Stimulated activated CD4-positive, alpha-beta T cell treated with anti-CD3 and anti-CD28 coated beads, Interleukin-12 subunit alpha, Interleukin-12 subunit beta, amount 100 ng/mL, for 48 hours (primary cell): ENCODE data around the gene QSER1.
"Not testable (repeated sequence)": the region's sequence is repeated elsewhere in the genome, so short reads cannot be mapped to it uniquely, and the experiment has no call there.

ENCODE experiments used
- DNase-seq, 3 donors: peaks; one replicate each; pipeline ENCODE4 v3.0.0-alpha.2; 2020; ENCODE audit warnings: low read depth in 2 of 3, low spot score in 1 of 3

The QSER1 gene

DNA sequence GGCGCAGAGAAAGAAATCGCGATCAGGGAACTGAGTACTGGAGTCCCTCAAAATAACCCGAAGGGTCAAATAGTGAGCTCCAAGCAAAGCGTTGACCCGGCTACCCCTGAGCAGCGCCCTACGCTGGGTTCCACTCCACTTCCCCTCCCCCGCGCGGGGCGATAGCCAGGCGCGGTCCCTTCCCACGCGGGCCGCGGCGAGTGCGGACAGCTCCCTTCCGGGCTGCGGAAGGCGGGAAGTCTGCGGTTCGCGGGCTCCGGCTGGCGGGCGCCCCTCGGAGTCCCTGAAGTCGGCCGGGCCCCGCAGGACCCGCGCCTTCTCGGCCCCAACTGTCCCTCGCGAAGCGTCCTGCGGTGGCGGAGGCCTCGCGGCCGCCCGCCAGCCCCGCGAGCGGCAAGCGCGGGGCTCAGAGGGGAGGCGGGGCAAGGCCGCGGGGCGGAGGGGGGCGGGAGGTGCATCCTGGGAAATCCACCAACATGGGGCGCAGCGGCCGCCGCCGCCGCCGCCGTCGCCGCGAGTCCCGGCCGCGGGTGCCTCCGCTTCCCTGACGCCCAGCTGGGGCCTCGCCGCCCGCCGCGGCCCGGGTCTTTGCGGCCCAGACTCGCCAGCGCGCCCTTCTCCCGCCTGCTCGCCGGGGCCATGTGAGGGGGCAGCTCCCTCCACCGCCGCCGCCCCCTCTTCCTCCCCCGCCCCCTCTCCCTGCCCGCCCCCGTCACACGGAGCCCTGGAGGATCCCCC lies at the start of gene QSER1:
Gene QSER1 (plus strand): TSS at position 457 of the 738 bp plus-strand sequence. CDS start 315 bp downstream, outside the sequence.
- DNase-seq: peak; percentile 45 to 67 (median 52)

DNA sequence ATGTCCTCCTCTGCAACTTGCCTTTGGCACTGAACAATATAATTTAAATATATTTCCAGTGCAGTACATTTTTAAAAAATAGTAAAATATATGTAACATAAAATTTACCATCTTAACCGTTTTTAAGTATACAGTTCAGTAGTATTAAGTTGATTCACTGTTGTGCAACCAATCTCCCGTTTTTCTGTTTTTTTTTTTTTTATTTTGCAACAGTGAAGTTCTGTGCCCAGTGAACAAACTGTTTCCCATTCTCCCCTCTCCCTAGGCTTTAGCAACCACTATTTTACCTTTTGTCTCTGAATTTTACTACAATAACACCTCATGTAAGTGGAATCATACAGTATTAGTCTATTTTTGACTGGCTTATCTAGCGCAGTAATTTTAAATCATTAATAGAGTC lies 49.1 kb upstream of the QSER1 start:
- DNase-seq: no peak

DNA sequence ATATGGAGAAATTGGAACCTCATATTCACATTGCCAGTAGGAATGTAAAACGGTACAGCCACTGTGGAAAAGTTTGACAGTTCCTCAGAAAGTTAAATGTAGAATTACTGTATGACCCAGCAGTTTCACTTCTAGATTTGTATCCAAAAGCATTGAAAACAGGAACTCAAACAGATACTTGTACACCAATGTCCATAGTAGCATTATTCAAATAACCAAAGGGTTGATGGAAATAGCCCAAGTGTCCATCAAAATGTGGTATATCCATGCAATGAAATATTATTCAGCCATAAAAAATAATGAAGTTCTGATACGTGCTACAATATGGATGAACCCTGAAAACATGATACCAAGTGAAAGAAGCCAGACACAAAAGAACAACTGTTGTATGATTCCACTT lies 45.1 kb upstream of the QSER1 start:
- no peak for DNase-seq

DNA sequence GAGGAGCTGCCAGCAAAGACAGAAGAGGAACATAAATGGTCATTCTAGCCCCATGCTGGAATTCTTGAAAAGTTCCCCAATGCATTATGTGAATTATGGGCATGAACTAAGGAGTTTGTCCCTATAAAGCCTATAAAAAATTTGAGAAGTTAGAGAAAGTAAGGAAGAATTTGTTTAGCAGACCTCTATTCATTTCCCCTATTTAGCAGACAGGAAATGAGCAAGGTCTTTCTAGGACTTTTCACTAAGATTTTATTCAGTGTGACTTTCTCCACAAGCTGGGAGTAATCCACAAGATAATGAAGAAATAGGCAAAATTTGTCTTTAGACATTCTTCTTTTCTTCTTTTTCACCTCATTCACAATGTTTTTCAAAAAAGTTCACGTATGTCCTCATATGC lies 42.9 kb upstream of the QSER1 start:
- no peak for DNase-seq

DNA sequence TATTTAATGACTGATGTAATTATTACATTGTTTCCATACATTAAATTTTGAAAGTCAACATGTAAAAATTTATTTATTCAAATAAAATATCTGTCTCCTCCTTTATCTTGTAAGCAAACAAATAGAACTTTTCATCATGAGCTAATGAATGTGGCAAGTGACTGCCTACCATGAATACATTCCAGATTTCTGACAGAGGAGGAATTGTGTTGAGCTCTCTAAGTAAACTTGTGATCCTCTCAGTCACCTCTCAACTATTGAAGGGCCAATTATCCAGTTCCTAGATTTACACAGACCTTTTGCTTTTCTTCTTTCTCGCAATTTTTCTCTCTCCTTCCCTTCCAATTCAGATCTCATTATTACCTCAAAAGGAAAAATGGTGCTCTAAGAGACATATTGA lies 41.4 kb upstream of the QSER1 start:
- DNase-seq: no peak

DNA sequence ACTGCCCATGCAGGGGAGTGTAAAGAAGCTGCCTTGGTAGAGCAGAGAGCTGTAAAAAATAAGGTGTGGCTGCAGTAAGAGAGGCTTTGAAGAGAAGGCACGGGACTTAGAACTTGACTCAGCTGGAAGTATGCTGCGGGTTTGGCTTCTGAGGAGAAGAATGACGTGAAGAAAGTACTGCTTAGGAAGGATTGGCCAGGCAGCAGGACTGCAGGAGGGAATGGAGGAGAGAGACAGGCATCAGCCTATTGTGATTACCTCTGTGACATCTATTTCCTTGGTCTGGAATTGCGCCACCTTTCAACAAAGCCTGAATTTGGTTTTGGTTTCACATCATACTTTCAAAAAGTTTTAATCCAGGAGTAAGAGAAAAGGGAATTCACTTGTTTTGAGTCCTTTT lies 40.4 kb upstream of the QSER1 start:
- no peak for DNase-seq

DNA sequence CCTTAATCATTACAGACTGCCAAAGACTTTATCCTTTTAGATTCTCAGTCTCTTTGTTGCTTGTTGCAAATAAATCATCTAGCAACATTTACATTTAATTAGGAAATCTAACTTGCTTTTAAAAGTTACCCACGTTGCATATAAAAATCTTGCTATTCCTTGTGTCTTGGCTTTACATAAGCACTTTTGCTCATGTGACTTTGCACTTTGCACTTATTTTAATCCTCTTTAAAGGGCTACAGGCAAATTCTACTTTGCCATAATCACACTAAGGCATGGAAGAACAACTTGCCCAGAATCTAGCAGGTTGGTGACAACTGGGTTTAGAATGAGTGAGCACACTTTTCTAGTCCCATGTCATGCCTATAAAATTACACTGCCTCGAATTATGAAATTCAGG lies 37.0 kb upstream of the QSER1 start:
- DNase-seq: no peak

DNA sequence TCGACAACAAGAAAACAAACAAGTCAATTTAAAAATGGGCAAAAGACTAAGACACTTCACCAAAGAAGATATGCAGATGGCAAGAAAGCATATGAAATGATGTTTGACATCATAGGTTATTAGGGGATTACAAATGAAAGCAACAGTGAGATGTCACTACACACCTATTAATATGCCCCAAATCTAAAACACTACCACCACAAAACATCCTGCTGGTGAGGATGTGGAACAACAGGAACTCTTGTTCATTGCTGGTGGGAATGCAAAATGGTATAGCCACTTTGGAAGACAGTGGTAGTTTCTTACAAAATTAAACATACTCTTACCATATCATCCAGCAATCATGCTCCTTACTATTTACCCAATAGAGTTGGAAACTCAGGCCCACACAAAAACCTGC lies 33.9 kb upstream of the QSER1 start:
- DNase-seq: no peak

DNA sequence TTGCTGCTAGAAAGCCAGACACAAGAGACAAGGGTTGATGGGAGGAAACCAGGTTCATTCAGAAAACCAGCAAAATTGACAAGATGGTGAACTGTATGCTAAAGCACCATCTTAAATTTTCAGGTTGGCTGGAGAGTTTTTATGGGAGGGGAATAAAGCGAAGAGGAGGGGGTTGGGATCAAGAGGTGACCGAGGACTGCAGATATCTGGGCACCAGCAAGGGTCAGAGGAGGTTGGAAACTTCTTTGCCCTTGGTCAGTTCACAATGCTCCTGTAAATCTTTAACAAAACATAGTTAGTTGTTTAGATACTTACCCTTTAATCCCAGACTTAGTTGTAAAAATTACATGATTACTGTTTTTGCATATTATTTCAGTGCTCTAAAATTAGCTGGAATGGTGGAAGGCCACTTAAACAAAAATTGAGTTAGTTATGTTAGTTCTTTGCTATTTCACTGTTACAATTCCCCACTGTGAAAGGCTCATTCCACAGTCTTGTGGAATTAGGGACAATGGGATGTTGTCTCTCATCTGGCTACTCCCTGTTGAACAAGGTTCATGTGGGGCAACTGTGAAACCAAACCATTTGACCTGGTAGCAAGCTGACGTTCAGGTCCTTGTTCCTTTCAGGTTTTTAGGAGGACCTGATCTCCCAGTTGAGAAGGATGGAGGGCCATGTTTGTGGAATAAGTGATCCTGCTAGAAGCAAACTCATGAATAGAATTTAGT lies 30.6 kb upstream of the QSER1 start:
- DNase-seq: no peak

DNA sequence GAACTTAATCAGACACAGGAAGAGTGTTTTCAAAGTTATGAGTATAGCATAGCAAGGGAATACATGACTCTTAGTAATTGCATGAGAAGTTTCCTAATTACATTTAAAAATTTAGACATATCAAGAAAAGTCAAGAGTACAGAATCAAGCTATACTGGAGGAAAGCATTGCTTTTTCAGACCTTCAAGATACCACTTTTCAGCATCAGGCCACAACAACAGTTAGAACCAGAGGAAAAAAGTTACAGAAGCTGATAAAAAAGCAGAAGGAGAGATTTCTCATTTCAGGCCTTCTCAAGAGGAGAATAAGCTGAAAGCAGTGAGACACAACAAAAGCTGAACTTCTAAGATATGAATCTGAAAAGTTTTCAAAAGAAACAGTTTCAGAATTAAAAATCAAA lies 28.1 kb upstream of the QSER1 start:
- DNase-seq: no peak

DNA sequence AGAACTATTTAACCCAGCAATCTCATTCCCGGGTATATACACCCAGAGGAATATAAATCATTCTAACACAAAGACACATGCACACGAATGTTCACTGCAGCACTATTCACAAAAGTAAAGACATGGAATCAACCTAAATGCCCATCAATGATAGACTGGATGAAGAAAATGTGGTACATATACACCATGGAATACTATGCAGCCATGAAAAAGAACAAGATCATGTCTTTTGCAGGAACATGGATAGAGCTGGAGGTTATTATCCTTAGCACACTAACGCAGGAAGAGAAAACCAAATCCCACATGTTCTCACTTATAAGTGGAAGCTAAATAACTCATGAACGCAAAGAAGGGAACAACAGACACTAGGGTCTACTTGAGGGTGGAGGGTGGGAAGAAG lies 23.9 kb upstream of the QSER1 start:
- DNase-seq: not testable (repeated sequence)

DNA sequence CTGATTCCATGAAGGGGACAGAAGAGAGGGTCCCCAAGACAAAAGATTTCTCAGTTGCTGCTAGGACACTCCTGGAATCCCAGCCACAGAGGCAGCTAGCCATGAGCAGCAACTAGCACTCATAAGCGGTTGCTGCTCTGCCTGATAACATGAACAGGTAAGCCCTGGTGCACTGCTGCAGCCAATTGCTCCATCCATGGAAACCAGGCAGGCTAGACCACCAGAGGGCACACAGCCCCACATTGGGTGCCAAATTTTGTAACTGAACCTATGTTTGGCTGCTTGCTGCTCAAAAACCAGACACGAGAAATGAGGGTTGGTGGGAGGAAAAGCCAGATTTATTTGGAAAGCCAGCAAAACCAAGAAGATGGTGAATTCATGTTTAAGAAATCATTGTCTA lies 21.9 kb upstream of the QSER1 start:
- DNase-seq: no peak

DNA sequence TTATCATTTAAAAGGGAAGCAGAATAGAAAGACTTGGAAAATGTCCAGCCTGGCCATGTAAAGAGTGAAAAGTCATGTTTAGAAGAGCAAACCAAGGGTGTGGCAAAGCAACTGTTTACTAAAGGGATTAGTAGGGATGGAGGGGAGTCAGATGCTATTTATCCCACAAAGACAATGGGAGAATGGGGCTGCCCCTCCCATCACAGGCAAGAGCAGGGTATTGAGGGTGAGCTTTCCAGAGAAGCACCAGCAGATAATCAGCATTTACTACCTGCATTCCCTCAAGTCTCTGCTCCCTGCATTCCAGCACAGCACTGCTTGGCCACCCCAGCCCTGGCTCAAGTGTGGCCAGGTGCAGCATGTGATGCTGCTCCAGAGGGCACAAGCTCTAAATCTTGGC lies 18.5 kb upstream of the QSER1 start:
- no peak for DNase-seq

DNA sequence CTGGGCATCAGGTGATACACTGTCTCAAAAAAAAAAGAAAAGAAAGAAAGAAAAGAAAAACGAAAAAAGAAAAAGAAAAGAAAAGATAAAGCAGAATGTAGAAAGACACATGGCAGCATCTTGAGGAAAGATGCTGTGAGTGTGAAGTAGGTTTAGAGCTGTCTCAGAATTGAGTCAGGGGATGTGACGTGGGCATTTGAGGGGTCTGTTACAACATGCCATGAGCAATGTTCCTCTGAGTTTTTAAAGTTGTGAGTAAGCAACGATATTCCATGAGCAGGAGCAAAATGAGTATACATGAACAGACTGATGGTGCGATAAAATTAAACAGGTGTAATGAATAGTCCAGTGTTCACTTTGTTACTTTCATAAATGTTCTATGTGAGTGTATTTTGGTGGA lies 11.3 kb upstream of the QSER1 start:
- no peak for DNase-seq

DNA sequence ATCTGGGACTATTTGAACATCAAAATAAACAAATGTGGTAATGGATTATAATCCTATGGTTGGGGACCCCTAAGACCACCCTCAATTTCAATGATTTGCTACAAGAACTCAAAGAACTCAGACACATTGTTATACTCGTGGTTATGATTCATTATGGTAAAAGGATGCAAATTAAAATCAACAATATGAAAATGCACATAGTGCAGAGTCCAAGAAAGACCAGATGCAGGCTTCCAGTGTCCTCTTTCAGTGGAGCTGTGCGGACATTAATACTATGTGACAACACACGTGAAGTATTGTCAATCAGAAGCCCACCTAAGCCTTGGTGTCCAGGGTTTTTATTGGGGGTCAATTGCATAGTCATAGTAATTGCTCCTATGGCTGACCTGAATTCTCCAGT lies 9.2 kb upstream of the QSER1 start:
- DNase-seq: no peak

DNA sequence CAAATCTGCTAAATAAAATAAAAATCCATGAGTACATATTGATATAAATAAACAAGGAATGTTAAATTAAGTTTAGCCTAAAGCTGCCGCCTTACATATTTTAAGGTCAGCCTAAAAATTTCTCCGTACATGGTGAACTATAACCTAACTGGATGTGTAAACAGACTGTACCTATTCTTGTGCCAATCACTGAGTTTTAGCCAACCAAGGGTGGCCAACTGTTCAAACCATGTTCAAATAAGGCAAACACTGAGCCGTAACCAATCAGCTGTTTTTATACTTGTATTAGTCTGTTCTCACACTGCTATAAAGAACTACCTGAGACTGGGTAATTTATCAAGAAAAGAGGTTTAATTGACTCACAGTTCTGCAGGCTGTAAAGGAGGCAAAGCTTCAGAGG lies 8.6 kb upstream of the QSER1 start:
- DNase-seq: no peak

DNA sequence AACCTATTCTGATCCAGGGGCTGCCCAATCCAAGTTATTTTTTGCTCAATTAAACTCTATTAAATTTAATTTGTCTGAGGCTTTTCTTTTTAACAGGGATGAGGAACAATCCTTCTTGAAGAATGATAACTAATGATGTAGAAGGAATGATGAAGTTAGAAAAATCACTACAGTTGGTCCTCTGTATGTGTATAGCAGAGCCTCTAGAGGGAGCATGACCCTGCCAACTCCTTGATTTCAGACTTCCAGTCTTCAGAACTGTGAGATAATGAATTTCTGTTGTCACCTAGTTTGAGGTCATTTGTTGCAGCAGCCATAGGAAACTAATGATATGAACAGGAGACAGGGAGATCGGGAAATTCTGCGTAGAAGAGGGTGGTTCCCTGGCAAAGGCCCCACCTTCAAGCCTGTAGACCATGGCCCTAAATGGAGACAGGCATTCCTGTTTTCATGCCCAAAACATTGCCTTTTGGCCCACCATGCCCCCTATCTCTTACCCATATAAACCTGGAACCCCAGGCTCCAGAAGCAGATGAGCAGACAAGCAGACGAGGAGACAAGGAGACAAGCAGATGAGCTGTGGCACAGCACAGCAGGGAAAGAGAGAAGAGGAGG lies 7.7 kb upstream of the QSER1 start:
- no peak for DNase-seq

DNA sequence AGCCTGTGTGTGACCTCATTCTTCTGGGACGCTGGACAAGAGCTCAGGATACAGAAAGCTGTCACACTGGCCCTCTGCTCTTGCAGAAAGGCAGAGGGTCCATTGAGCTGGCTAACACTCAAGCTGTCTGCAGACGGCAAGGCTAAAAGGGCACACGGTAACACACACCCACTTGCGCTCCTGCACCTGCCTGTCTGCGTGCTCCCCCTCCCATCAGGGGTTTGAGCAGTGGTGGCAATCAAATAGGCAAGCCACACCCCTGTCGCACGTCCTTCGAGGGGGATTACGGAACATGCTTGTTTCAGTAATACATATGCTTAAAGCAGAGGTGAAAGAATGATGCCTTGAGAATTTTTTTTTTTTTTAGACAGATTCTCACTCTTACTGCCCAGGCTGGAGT lies 7.1 kb upstream of the QSER1 start:
- no peak for DNase-seq

DNA sequence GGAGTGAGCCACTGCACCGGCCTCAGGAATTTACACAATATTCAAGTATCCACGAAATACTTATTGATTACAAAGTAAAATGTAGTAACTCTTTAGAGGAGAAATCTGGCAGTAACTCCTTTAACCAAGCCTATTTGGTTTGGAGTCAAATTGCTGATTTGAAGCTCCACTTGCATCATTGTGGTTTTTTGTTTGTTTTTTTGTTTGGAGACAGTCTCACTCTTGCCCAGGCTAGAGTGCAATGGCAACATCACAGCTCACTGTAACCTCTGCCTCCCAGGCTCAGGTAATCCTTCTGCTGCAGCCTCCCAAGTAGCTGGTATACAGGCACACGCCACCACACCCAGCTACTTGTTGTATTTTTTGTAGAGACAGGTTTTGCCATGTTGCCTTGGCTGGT lies 6.4 kb upstream of the QSER1 start:
- no peak for DNase-seq

DNA sequence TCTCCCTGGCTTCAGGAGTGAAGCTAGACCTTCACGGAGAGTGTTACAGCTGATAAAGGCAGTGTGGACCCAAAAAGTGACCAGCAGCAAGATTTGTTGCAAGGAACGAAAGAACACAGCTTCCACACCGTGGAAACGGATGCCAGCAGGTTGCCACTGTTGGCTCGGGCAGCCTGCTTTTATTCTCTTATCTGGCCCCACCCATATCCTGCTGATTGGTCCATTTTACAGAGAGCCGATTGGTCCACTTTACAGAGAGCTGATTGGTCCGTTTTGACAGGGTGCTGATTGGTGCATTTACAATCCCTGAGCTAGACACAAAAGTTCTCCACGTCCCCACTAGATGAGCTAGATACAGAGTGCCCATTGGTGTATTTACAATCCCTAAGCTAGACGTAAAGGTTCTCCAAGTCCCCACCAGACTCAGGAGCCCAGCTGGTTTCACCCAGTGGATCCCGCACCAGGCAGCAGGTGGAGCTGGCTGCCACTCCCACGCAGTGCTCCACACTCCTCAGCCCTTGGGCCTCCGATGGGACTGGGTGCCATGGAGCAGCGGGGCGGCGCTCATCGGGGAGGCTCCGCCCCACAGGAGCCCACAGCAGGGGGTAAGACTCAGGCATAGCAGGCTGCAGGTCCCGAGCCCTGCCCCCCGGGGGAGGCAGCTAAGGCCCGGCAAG lies 4.8 kb upstream of the QSER1 start:
- not testable (repeated sequence) for DNase-seq

DNA sequence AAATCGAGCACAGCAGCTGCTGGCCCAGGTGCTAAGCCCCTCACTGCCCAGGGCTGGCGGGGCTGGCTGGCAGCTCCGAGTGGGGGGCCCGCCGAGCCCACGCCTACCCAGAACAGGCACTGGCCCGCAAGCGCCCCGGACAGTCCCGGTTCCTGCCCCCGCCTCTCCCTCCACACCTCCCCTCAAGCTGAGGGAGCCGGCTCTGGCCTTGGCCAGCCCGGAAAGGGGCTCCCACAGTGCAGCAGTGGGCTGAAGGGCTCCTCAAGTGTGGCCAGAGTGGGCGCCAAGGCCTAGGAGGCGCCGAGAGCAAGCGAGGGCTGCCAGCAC lies 4.3 kb upstream of the QSER1 start:
- not testable (repeated sequence) for DNase-seq

DNA sequence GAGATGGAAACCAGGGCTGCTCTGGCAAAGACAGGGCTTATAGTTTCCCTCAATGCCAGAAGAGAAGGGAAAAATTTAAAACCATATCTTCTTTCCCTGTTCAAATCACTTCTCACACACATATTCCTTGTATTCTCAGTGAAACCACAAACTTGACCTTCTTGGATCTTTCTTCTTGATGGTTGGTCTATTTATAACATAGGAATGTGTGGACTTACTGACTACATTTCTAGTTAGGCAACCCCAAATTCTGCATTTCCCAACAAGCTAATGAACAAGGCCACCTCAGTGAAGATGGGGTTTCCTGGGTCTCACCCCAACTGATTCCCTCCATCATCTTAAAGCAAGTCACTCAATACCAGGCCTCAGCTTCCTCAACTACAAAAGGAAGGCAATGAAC lies 3.8 kb upstream of the QSER1 start:
- no peak for DNase-seq
